Brain microvascular endothelial cell (primary cell): ENCODE measurements around the gene CPSF3.

Experiments
- DNase-seq: peaks from one replicate; pipeline ENCODE4 v3.0.0-alpha.2; 2020
- H3K27ac ChIP-seq: fragments of 250-450 bp; sonication (Bioruptor Pico); 2 replicates; pipeline ENCODE4 v1.5.1; 2020; ENCODE audit warnings: mild to moderate bottlenecking, moderate library complexity
- H3K27me3 ChIP-seq: fragments of 250-450 bp; sonication (Bioruptor Pico); replicated peaks from 2 replicates; pipeline ENCODE4 v1.5.1; 2020; ENCODE audit warnings: mild to moderate bottlenecking
- H3K36me3 ChIP-seq: fragments of 250-450 bp; sonication (Bioruptor Pico); replicated peaks from 2 replicates; pipeline ENCODE4 v1.5.1; 2020; ENCODE audit warnings: mild to moderate bottlenecking
- H3K4me3 ChIP-seq: 2 replicates; pipeline ENCODE4 v1.5.1; 2011; ENCODE audit warnings: low read depth, mild to moderate bottlenecking, control low read depth, low read length, moderate library complexity
- CTCF ChIP-seq: IDR thresholded peaks from 2 replicates; pipeline ENCODE4 v1.5.1; 2011; ENCODE audit warnings: low read depth, mild to moderate bottlenecking, moderate library complexity, low read length, control low read depth, inconsistent platforms; ENCODE audit errors: missing control alignments
- in situ Hi-C: cut with HindIII; loops from 2 replicates; pipeline ENCODE4 v1.10.0; 2017; ENCODE audit warnings: low sequenced_read_pairs, low pct_ligation_motif_present

Gene CPSF3

GRCh38 chr2:9388199-9388681 is 35.2 kb upstream of the CPSF3 start:
- DNase-seq = no peak
- in situ Hi-C loops = no loop called here
- no peak overlapping the region for H3K4me3 ChIP-seq
- peaks cover 61% of the 10 kb centered on the region for H3K36me3 ChIP-seq
- no peak overlapping the region for H3K27ac ChIP-seq
- H3K27me3 ChIP-seq = no peaks in the 10 kb centered on the region
- TF ChIP-seq CTCF = no peak

- H3K4me3 ChIP-seq = no peak overlapping the region
These were observed 34.2 kb upstream of the CPSF3 start for GRCh38 chr2:9388950-9389911.

GRCh38 chr2:9390151-9390850 is 33.2 kb upstream of the CPSF3 start:
- Histone ChIP-seq H3K36me3 (peaks cover 58% of the 10 kb centered on the region), H3K4me3 (no peak overlapping the region), H3K27me3 (no peaks in the 10 kb centered on the region), H3K27ac (no peak overlapping the region)
- TF ChIP-seq CTCF = no peak
- DNase-seq = no peak
- in situ Hi-C loops = no loop called here

More at GRCh38 chr2:9388950-9389911, 34.2 kb upstream of the CPSF3 start:
- Histone ChIP-seq H3K27me3 (no peaks in the 10 kb centered on the region), H3K27ac (no peak overlapping the region), H3K36me3 (peaks cover 58% of the 10 kb centered on the region)
- no peak for TF ChIP-seq CTCF
- no peak for DNase-seq
- in situ Hi-C loops = no loop called here

GRCh38 chr2:9390991-9391390 is 32.5 kb upstream of the CPSF3 start:
- Histone ChIP-seq H3K4me3 (no peak overlapping the region), H3K27ac (no peak overlapping the region), H3K36me3 (peaks cover 52% of the 10 kb centered on the region), H3K27me3 (no peaks in the 10 kb centered on the region)
- in situ Hi-C loops = no loop called here
- no peak for DNase-seq
- no peak for TF ChIP-seq CTCF

GRCh38 chr2:9391961-9392720 is 31.3 kb upstream of the CPSF3 start:
- TF ChIP-seq CTCF = no peak
- Histone ChIP-seq H3K36me3 (peaks cover 50% of the 10 kb centered on the region), H3K4me3 (no peak overlapping the region), H3K27me3 (no peaks in the 10 kb centered on the region), H3K27ac (no peak overlapping the region)
- in situ Hi-C loops = no loop called here
- no peak for DNase-seq
